ENCODE measurements around the gene PARP12.

DNA sequence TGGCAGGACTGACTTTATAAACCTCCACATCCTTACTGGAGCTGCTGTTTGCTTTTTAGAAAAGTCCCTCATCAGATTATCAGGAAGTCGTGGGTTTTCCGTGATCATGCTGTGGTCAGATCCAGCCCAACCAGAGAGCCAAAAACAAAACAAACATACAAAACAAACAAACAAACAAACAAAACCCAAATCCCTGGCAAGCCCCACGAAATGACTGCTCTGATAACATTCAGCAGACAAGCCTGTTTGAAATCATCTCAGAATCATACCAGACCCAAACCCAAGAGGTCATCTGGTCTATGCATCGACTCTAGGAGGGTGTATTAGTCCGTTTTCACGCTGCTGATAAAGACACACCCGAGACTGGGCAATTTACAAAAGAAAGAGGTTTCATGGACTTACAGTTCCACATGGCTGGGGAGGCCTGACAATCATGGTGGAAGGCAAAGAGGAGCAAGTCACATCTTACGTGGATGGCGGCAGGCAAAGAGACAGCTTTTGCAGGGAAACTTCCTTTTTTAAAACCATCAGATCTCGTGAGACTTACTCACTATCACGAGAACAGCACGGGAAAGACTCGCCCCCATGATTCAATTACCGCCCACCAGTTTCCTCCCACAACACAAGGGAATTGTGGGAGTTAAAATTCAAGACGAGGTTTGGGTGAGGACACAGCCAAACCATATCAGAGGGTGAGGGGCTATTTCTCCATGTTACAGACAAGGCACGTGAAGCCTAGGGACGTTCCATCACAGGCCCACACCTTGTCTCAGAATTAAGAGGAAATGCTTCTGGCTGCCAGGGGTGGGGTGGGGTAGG is 85.7 kb downstream of the PARP12 start:
- no peak for TF ChIP-seq EZH2 (IDR thresholded peaks at IDR 0.05; ENCODE audit: insufficient read depth, poor library complexity, severe bottlenecking)
- no peak for TF ChIP-seq EZH2phosphoT487 (IDR thresholded peaks at IDR 0.05; ENCODE audit: insufficient read depth, low read depth)

Data from GM23248 (cell line).